Measurements from ENCODE around the gene TUB.

Gene TUB, protein sequence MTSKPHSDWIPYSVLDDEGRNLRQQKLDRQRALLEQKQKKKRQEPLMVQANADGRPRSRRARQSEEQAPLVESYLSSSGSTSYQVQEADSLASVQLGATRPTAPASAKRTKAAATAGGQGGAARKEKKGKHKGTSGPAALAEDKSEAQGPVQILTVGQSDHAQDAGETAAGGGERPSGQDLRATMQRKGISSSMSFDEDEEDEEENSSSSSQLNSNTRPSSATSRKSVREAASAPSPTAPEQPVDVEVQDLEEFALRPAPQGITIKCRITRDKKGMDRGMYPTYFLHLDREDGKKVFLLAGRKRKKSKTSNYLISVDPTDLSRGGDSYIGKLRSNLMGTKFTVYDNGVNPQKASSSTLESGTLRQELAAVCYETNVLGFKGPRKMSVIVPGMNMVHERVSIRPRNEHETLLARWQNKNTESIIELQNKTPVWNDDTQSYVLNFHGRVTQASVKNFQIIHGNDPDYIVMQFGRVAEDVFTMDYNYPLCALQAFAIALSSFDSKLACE

DNA sequence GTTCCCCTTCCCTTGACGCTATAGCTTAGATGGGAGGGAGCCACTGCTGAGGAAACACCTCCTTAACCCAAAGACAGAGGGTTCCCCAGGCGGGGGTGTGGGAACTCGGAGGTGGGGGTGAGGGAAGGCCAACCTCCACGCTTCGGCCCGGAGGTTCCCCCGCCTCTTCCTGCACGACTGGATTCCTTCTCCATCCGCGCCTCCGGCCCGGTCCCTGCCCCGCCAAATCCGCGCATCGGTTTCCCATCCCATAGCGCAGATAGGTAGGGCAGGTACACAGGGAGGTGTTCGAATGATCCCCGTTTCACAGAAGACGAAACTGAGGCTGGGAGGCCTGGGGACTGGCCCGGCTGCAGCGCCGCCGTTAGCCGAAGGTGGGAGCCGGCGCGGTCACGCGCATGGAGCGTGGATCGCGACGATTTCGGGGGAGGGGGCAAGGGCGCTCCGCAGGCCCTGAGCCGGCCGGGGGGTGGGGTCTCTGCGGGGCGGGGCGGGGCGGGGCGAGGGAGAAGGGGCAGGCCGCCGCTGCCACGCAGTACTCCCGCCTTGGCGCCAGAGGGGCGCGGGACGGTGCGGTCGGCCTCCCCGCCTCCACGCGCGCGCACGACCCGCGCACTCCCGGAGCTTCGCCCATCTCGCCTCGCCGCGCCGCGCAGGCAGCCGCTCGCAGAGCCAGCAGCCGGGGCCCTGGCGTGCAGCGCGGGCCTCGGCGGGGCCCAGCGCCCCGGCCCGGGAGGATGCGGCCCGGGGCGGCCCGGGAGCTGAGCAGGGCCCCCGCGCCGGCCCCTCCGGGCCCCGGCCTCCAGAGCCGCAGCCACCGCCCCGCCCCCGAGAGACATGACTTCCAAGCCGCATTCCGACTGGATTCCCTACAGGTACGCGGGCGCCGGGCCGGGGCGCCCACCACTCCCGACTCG, at the start of gene TUB:
TUB (plus strand) TSS at position 538 of the 917 bp plus-strand sequence; CDS start at position 838, 300 bp downstream.
- DNase-seq, result peak; percentile 38 to 62 (median 52)

DNA sequence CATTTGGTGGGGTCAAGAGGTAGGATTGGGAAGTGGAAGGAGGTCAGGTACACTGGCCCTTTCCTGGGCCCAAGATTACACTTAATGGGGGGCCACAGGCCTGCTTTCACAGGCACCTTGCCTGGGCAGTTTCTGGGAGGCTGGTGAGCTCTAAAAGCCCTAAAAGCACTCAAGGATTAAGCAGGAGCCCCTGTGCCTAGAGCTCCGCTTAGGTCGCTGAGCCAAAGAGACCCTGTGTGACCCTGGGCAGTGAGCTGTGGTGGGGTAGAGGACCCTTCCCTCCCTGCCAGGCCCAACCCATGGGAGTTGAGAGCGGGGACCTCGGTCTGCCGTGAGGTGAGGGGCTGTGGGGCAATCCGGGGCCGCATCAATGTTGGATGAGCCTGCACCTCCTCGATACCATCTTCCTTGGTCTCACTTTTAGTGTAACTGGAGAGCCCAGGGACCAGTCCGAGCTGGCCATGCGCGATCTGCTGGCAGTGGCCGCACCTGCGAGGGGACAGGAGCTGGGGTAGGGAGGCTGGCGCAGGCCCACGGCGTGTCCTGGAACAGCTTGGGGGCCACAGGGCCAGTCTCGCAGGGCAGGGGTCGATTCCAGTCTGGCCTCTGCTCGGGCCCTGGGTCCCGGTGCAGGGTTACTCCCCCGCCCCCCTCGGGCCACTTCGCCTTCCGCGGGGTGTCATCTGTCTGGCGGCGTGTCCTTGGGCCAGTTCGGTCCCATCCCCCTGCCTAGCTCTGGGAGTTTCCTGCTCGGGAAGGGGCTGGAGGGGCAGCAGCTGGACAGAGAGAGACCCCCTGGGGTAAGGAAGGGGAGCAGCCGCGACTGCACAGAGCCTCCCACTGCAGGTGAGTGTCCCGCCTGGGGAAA, 49.5 kb upstream of the TUB start:
- no peak for DNase-seq

DNA sequence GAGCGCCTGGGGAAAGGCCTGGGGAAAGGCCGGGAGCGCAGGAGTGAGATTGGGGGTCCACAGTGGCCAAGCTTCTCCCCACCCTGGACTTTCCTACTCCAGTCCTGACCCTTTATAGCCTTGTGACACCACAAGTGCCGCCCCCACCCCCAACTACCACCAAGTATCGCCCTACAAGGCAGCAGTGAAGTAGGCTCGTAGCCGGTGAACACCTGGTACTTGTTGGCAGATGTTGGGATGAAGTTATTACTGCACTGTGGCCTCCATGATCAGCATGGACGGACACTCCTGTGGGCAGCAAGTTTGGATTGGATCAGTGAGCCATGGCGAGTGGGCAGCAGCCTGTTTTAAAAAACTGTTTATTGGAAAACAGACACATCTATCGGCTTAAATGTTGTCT, 48.9 kb upstream of the TUB start:
- DNase-seq, result no peak

DNA sequence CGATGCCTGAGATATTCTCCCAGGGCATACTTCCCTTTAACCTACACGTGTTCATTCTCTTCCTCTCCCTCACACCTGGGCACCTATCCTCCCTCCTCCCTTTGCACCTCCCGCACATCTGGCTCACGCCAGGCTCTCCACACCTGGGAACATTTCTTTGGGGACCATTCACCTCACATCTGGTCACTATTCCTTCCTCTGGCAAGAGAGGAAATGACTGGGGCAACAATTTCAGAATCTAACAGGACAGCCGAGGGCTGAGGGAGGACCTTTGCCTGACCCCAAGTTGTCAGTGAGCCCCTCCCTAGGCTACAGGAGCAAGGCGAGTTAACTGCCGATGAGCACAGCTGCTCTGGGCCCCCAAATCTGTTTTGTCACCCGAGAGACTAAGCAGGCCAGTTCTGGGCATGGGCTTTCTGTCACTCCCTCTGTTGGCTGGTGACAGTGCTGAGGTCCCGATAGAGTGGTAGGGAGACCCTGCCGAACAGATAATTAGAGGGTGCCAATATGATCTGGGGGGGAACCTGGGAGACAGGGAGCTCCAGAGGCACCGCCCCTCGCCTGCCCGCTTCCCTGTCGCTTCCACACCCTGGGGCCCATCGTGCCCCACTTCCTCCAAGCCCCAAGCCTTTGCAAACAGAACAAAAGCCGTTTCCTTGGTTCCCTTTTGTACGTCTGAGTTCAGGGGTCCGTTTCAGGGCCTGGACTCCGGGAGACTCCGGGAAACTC, 48.3 kb upstream of the TUB start:
- no peak for DNase-seq

DNA sequence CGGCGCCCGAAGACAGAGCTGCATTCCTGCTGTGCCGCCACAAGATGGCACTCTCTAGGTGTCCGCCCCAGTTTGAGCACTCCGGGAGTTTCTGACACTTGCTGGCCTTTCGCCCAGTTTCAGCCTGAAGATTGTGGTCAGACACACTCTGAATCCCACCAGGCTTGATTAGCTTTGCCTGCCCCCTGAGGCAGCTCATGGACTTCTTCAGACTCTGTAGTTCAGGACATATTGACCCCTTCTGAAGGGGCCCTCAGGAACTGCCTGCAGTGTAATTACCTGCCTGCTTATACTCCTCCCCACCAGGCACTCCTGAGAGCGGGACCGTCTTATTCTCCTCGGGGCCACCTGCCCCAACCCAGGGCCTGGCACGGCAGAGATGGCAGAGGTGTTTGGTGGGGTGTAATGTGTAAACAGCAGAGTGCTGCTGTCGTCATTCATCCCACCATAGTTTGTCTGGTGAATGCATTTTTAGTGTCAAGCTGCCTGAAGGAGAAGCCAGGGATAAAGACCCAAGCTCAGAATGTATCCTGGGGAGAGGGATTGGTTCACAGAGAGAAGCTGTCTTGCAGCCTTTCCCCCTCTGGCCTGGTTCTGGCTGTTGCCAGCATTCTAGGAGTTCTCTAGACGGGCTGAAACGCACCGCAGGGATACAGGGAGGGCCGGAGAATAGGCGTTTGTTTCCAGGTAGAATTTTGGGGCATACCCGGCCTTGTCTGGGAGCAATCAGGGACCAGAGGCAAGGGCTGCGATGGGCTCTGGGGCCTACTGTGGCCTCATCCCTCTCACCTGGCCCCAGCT, 47.5 kb upstream of the TUB start:
- peak; percentile 44 to 79 (median 52) for DNase-seq

DNA sequence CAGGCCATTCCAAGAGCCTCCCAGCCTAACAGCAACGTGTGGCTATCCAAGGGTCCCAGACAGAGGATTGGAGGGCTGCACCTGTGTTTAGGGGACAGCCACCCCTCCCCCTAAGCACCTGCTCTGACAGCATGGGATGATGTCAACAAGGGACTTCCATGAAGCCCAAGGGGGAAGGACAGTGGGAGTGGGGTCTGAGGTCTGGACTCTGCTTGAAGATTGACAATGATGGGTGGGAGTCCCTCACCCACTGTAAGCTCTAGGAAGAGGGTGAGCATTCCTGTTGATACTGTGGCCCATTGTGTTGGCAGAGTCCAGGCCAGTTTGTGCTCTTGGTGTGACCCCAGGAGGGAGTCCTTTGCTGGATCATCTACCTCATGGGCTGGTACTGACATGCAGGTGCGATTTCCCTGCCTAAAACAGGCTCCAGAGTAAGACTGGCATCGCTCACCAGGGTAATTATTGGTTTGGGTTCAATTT, 46.9 kb upstream of the TUB start:
- DNase-seq, result peak in 1 of 3 experiments; percentile 33

DNA sequence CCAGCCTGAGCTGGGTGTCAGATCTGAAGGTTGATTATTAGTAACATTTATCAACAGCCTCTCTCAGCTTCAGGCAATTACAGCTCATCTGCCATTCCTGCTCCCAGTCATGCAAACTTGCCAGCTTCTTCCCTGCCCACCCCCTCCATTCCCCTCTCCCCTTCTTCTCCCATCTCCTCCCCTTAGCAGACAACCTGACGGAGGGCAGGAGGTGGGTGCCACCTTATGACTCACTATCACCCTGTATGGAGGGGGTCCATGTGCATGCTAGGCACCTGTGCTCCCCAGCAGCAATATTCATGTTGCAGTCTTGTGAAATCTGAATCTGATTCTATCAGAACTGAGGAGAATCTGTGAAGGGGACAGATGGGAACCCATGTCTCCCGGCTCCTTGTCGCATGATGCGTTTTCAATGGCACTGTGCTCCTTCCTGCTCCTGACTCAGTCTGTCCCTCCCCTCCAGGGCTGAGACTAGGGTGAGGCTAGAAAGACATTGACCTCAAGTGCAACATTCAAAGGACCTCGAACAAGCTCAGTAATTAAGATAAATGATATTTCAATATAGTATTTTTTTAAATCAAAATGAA, 46.3 kb upstream of the TUB start:
- DNase-seq, result peak in 1 of 3 experiments; percentile 13

DNA sequence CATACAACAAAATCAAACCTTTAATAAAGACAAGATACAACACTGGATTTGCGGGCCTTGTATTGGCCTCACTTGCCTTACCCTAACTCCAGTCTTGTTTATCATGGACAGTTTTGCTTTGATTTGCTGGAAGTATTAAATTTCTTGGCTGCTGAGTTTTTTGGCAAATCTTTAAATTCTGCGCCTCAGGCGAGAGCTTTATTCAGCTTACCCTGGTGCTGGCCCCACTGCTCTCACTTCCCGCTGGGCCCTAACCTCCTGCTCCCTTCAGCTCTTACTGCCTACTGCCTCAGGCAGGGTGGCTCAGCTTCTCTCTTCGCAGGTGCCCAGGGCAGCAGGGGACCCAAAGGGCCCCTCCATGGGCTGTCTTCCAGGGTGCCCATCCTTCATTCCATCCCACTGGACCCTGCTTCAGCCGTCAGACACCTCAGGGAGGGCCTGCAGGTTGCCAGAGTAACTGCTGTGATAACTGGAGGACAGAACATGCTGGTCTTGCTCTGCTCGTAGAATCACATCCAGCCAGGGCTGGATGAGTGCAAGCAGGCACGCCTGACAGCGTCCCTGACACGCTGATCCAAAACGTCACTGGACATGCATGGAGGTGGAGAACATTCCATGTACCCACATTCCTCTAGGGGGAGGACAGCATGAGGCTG, 45.7 kb upstream of the TUB start:
- no peak for DNase-seq

DNA sequence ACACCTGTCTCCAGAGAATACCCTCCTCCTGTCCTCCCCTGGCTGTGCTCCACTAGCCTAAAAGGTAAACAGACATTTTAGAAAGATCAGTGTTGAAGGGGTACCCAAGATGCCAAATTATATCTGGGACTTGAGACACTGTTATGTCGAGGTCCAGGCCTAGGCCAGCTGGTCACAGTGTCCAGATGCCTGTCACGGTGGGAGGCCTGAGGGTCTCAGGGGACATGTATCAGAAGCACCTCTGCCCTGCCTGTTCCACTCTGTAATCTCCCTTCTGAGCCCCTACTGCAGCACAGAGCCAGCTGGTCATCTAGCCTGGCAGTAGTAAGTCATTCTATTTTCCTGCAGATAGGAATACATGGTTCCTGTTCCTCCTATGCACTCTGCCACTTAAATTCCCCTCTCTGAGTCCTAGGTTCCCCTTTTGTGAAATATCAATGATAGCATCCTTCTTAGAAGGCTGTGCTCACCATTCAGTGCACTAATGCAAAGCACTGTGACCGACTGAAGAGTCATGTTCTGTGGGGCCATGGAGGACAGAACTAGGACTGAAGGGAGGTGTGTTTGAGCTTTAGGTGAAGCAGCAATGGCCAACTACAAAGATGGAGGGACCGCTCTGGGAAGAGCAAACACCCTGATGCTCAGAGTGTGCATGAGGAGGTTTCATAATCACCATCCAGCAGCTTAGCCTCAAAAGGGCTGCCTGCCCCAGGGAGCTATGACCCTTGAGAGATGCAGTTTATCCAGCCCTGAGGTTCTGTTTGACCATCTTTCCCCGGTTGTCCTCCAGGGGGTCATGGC, 44.8 kb upstream of the TUB start:
- DNase-seq, result no peak

DNA sequence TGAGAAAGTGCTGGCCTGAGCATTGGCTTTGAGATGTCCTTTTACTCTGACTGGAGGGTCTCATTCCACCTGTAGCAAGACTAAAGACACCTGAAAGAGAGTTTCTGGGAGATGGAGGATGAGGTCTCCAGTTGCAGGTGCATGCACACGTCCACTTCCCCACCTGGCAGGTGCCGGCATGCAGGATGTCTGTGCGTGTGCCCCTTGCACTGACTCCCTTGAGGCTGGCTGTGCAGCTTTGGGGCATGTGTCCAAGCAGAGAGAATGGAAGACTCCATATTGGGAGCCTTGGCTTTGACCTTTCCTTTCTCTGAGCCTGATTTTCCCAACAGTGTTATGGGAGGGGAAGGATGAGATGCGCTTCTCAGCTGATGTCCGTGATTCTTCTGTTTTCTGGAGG, 44.0 kb upstream of the TUB start:
- DNase-seq, result no peak

DNA sequence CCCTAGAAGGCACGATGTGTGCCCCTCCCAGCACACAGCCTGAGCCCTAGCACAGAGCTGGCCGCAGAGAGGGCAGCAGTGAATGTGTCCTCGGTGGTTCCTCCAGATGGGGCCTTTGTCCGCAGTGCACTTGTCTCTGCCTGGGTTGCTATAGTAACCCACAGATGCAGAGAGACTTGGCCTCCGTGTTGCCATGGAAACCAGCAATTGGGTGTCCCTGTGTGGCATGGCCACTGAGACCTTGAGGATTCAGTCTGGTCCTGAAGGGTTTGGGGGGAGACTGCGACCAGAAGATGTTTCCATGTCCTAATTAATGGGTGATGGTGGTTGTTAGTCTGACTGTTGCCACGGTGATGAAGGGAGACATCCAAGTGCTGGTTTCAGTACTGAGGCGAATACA, 42.6 kb upstream of the TUB start:
- DNase-seq, result peak in 2 of 3 experiments; percentile 70 to 90

DNA sequence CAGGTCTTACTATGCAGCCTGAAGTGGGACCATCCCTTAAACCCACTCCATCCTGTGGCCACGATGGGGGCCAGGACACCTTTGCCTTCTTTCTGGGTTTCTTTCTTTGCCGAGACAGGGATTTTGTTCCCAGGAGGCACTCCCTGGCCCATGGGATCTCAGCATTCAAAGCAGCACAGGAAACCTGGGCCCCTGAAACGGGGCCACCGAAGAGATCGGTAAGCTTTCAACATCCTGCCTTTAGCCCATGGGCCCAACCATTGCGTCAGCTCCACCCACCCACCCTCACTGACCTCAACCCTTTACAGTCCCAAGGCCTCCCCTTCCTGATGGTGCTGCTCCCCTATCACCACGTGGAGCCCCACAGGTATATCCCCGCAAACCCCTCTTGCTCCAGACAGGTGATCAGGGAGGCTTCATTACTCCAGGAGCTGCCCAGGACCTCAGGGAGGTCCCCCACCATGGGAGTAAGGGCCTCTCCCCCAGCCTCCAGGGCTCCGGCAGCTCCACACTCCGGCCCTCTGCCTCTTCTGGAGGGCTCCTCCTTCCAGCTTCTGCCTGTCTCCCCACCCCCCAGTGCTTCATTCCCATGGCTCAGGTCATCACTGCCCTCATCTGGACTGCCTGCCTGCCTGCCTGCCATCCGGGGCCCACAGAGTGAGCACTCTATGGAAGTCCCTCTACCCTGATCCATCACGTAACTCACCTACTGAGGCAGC, 42.0 kb upstream of the TUB start:
- no peak for DNase-seq

DNA sequence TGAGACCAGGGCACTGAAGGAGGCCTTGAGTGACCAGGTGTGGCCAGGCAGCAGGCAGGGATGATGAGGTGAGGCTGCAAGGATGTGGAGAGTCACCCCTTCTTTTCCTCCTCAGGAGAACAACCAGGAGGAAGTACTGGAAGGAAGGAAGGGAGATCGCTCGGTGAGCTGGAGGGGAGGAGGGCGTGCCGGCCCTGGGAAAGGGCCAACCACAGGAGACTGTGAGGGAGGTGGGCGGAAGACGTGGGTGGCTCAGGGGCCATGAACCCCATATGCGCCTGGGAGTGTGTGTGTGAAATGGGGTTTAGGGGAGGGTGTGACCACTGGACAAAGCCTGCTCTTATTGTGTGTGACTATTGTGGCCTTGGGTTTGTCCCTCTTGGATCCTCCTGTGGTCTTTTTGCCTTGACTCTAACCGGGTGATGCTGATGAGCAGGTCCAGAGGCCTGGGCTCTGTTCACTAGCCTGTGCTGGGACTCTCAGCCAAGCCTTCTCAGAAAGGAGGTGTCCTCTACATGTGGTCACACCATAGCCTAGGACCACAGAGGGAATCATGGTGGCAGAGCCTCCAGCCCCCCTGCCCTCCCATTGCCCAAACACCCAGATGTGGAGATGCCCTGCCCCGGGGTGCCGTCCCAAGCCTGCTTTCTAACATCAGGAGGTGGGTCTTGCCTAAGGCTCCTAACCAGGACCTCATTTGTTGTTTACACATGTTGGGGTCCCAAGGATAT, 41.3 kb upstream of the TUB start:
- no peak for DNase-seq

DNA sequence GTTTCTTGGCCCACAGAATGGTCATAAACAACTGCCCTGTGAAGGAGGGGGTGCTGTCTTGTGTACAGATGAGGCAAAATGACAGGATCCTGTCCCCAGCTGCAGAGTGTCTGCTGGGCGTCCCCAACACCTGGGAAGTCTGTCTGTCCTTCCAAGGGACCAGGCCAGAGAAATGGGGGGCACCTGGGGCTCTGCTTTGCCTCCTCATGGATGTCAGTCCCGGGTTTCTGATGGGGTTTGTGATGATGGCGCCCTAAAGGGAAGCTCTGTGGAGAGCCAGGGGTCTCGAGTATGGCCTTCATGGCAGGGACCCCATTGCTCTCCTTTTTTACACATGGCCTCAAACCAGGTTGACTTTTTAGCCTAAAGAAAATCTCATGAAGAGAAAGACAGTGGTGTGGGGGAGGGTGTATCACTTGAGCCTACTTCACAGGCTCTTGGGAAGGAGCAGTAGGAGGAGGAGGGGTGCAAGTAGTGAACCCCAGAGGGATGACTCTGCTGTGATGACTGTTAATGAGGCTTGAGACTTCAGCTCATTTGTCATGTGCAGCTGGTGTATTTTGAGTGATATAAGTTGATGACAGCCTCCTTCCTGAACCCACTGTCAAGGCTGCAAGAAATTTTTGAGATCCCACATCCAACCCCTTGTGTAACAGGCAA, 40.6 kb upstream of the TUB start:
- no peak for DNase-seq

DNA sequence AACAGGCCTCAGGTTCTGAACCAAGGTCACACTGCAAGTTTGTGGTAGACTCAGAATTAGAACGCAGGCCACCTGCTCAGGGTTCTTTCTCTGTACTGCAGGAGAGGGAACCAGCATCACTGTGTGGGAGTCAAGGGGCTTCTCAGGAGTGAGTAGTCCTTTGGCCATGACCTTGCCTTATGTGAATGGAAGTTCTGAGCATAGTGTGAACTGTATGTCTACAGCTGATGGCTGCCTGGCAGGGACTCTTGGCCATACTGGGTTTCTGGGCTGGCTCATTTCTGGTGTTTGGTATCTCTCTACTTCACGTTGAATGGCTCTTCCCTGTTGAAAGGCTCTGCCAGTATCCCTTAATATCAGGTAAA, 40.1 kb upstream of the TUB start:
- no peak for DNase-seq

DNA sequence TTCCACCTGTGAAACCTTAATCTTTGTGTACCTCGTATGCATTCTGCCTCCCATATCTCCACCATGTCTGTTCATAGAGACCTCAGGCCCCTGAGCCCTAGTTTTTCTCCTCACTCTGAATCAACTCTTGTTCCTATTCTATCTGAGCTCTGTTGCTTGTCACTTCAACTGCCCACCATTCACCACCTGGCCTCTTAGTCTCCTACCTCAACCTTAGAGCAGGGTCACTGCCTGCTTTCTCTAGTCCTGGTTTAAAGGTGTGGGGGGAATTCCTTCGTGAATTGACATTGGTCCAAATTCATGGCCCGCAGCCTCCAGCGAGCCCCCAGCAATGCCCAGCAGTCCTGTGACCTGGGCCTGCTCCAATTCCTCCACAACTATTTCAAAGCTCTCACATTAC, 39.4 kb upstream of the TUB start:
- no peak for DNase-seq

DNA sequence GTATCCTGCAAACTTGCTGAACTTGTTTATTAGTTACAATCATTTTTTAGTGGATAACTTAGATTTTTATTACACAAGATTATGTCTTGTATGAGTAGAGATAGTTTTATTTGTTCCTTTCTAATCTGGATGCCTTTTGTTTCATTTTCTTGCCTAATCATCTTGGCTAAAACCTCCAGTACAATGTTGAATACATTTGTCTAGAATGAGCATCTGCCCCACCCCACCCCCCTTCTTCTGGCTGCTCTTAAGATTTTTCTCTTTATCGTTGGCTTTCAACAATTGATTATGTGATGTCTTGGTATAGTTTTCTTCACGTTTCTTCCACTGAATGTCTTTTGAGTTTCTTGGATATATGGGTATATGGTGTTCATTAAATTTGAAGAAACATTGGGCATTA, 37.3 kb upstream of the TUB start:
- DNase-seq, result no peak
